ENCODE measurements around the gene GRK2.

Gene GRK2

DNA sequence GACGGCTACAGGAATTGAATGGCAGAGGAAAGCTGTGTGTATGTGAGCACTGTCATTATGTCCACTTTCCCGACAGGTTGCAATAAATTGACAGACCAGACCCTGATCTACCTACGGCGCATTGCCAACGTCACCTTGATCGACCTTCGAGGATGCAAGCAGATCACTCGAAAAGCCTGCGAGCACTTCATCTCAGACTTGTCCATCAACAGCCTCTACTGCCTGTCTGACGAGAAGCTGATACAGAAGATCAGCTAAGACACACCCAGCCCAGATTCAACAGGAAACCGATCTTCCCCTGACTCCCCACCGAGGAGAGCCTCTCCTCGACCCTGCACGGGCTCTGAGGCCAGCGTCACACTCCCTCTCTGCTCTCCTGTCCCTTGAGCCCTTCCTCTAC is 11.5 kb upstream of the GRK2 start:
- no peak for DNase-seq

GRCh38 chr11:67255353-67255752 is 10.9 kb upstream of the GRK2 start:
- no peak for DNase-seq

GRCh38 chr11:67255864-67256263 is 10.4 kb upstream of the GRK2 start:
- no peak for DNase-seq

GRCh38 chr11:67256477-67257135 is 9.7 kb upstream of the GRK2 start:
- no peak for DNase-seq

DNA sequence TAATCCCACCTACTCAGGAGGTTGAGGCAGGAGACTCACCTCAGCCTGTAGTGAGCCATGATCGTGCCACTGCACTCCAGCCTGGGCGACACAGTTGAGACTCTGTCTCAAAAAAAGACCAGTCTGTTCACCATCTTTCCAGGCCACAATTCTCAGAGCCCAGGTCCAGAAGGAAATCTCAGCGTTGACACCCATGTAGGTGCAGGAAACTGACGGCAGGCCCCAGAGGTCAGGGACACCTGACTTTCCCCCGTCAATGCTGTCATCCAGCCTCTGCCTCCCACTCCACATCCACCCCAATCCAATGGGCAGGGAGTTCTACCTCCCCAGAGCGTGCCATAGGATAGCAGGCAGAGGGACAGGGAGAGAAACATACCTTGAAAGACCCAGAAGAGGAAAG is 5.9 kb upstream of the GRK2 start:
- no peak for DNase-seq

DNA sequence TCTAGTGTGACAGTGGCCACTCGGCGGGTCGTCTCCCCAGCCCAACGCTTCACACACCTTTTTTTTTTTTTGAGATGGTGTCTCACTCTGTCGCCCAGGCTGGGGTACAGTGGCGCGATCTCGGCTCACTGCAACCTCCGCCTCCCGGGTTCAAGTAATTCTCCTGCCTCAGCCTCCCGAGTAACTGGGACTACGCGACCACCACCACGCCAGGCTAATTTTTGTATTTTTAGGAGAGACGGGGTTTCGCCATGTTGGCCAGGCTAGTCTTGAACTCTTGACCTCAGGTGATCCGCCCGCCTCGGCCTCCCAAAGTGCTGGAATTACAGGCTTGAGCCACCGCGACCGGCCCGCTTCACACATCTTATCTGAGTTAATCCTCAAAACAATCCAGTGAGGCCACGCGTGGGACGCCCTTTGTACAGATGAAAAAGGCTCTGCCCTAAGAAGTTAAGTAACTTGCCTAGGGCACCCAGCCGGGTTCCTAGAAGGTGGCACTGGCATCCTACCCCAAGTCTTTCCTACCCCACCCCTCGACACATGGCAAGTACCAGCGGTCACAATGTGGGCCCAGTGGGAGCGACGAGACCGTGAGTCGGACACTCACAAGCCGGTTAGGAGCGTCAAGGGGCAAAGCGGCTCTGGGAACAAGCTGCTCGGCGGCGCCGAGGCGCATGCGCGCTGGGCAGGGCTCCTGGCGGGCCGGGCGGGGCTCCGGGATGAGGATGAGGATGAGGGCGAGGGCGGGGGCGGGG is 5.2 kb upstream of the GRK2 start:
- DNase-seq: peak; percentile 34 to 55

GRCh38 chr11:67261640-67261945 is 4.7 kb upstream of the GRK2 start:
- DNase-seq: no peak

GRCh38 chr11:67261946-67262681 is 4.2 kb upstream of the GRK2 start:
- no peak for DNase-seq

DNA sequence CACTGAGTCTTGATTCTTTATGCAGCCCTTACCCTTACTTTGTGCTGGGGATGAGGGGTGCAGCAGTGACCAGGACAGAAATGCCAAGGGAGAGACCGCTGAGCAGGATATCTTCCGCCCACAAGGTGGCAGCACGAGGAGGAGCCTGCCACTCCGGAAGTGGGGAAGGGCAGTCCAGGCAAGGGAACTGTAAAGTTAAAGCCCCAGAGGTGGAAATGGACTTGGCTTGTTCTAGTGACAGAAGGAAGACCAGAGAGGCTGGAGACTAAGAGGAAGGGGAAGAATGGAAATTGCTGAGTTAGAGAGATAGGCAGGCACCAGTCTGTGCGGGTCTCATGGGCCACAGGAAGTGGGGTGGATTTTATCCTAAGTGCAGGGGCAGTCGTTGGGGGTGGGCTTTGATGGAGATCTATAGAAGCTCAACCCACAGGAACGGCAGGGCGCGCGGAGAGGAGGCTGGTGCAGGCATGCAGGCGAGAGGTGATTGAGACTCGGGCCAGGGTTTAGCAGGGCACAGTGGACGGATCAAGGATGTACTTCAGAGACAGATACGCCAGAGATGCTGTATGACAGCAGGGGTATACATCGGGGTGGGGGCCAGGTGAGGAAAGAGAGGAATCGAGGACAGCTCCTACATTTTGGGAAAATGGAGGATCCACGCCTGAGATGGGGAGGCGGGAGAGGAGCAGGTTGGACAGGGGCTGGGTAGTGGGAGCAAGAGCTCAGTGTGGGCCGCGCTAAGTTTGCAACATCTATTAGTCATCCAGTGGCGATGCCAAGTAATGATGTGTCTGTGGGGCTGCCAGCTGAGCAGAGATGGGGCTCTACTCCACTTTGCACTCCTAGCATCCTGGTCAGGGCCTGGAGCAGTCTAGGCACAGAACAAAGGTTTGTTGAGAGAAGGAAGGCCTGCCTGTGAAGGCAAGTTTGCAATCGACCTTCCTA is 3.3 kb upstream of the GRK2 start:
- DNase-seq: peak; percentile 11 to 65

GRCh38 chr11:67264260-67264659 is 2.0 kb upstream of the GRK2 start:
- DNase-seq: no peak

GRCh38 chr11:67264877-67265632 is 1.2 kb upstream of the GRK2 start:
- DNase-seq: no peak

DNA sequence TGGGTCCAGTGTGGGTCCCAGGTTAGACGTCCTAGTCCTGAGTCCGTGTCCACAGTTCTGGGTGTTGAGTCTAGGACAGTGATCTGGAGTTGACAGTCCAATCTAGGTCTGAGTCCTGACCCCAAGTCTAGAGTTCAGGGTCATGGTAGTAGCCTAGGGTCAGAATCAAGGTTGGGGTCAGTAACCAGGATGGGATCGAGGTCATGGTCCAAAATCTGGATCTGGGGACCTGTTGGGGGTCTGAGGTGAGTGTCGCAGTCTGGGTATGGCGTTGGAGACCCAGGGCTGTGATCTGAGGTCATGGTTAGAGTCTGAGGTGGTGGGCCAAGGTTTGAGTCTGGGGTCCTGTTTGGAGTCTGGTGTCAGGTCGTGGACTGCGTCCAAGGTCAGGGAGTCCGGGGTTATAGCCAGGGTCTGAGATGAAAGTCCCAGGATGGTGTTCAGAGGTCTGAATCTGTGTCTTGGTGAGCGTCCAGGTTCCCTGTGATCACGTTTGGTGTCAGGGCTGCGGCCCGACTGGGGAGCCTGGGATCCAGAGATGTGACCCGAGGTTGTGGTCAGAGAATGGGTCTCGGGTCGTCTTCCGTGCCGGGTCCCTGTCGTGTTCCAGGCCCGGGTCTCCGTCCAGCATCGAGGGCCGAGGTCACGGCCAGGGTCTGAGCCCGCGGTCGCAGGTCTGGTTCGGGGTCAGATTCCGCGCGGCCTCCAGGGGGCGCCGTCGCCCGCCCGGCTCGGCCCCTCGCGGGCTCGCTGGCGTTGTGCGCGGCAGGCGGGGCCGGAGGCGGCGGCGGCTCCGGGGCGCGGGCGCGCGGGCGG is 432 bp upstream of the GRK2 start:
- DNase-seq: peak; percentile 24 to 75

GRCh38 chr11:67267188-67268080 is 1.2 kb downstream of the GRK2 start:
- no peak for DNase-seq

GRCh38 chr11:67268081-67268961 is 2.0 kb downstream of the GRK2 start:
- no peak for DNase-seq

- no peak for DNase-seq
These were observed 2.6 kb downstream of the GRK2 start for GRCh38 chr11:67268962-67269268.

- DNase-seq: no peak
These were observed 3.4 kb downstream of the GRK2 start for GRCh38 chr11:67269401-67270255.

DNA sequence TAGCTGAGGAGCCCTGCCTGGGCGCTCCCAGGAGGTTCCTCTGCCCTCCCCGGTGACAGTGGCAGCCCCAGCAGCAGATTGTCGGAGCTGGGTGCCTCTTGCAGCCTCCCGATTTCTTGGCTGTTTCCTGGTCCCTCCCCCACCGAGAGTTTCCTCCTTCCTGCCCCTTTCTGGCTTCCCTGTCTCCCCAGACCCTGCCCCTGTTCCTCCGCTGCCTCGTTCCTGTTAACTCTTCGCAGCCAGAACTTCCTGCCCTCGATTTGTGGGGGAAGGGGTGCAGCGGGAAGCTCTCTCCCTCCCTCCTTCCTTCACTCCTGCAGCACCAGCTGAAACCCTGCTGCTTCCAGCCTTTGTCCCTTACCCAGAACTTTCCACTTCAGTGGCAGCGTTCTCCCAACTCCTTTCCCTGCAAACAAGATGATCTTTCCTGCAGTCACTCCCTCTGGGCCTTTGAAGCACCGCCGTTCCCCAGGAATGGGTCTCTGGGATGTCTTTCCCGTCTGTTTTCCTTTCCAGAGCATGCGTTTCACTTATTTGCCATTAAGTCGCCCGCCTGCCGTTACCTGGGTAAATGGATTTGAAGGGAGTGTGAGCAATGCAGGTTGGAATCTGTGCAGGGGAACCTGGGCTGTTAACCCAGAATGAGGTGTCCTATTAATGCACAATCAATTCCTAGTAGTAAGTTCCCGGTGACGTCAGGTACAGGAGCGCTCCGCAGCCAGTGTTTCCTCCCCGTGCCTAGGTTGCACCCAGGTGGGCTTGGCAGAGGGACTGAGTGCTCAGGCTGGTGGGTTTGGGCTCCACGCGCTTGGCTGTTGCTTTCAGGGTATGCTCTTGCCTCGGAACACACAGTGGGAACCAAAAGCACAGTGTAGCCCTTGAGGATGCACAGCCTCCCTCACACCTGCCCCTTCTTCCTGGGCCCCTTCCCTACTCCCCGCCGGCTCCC is 4.3 kb downstream of the GRK2 start:
- no peak for DNase-seq
